GM10266 (cell line): Measurements from ENCODE around the gene P3H2.
"Not testable (repeated sequence)": the region's sequence is repeated elsewhere in the genome, so short reads cannot be mapped to it uniquely, and the experiment has no call there.

Source experiments
- DNase-seq: peaks from one replicate; pipeline ENCODE4 v3.0.0; 2012; ENCODE audit errors: extremely low spot score
- TF ChIP-seq, protein P1 (sequence below): IDR thresholded peaks from 2 replicates; pipeline ENCODE4 v1.5.1; 2012; ENCODE audit warnings: mild to moderate bottlenecking, low read depth; ENCODE audit not compliant: control insufficient read depth, insufficient read depth; ENCODE audit errors: missing control alignments

The P3H2 gene

GRCh38 chr3:190074817-190075216 lies 45.9 kb downstream of the P3H2 start:
- TF ChIP-seq, protein P1, sequence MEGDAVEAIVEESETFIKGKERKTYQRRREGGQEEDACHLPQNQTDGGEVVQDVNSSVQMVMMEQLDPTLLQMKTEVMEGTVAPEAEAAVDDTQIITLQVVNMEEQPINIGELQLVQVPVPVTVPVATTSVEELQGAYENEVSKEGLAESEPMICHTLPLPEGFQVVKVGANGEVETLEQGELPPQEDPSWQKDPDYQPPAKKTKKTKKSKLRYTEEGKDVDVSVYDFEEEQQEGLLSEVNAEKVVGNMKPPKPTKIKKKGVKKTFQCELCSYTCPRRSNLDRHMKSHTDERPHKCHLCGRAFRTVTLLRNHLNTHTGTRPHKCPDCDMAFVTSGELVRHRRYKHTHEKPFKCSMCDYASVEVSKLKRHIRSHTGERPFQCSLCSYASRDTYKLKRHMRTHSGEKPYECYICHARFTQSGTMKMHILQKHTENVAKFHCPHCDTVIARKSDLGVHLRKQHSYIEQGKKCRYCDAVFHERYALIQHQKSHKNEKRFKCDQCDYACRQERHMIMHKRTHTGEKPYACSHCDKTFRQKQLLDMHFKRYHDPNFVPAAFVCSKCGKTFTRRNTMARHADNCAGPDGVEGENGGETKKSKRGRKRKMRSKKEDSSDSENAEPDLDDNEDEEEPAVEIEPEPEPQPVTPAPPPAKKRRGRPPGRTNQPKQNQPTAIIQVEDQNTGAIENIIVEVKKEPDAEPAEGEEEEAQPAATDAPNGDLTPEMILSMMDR, result peak; percentile 6

GRCh38 chr3:190073264-190074008 lies 47.3 kb downstream of the P3H2 start:
- TF ChIP-seq, protein P1, result no peak
- DNase-seq, result no peak

More at GRCh38 chr3:190074817-190075216, 45.9 kb downstream of the P3H2 start:
- DNase-seq, result peak; percentile 39

GRCh38 chr3:190072856-190073255 lies 47.8 kb downstream of the P3H2 start:
- TF ChIP-seq, protein P1, result no peak
- no peak for DNase-seq

DNA sequence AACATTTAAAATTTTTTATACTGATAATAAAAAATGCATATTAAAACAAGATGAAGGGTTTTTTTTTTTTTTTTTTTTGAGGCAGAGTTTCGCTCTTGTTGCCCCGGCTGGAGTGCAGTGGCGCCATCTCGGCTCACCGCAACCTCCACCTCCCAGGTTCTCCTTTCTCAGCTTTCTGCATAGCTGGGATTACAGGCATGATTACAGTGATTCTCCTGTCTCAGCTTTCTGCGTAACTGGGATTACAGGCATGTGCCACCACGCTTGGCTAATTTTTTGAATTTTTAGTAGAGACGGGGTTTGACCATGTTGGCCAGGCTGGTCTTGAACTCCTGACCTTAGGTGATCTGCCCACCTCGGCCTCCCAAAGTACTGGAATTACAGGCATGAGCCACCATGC lies 48.8 kb downstream of the P3H2 start:
- not testable (repeated sequence) for DNase-seq

- no peak for DNase-seq
- TF ChIP-seq, protein P1, result no peak
These were observed 49.9 kb downstream of the P3H2 start for GRCh38 chr3:190070622-190071347.

GRCh38 chr3:190065204-190065603 lies 55.5 kb downstream of the P3H2 start:
- DNase-seq, result no peak
- TF ChIP-seq, protein P1, result no peak

GRCh38 chr3:190064659-190065058 lies 56.0 kb downstream of the P3H2 start:
- DNase-seq, result no peak
- TF ChIP-seq, protein P1, result no peak
